Endothelial cell of umbilical vein (primary cell): ENCODE results near the gene BST2.

ENCODE experiments used
- CTCF ChIP-seq, 2 donors: IDR thresholded peaks; 1 replicate in 1 of 2; 2 replicates in 1 of 2; pipeline ENCODE4 v1.5.1; 2011; ENCODE audit warnings: low read length in 2 of 2, mild to moderate bottlenecking in 2 of 2, moderate library complexity in 2 of 2, control low read depth in 1 of 2, inconsistent platforms in 1 of 2, low read depth in 1 of 2; ENCODE audit not compliant: insufficient read depth in 1 of 2; ENCODE audit errors: extremely low read depth in 1 of 2
- EZH2 ChIP-seq: IDR thresholded peaks from 2 replicates; pipeline ENCODE4 v1.6.1; 2012; ENCODE audit warnings: borderline replicate concordance, low read depth, mild to moderate bottlenecking, moderate library complexity, low read length, inconsistent platforms; ENCODE audit not compliant: severe bottlenecking
- FOS ChIP-seq: IDR thresholded peaks from 2 replicates; pipeline ENCODE4 v1.6.1; 2011; ENCODE audit warnings: mild to moderate bottlenecking, low read length, moderate library complexity, borderline replicate concordance; ENCODE audit not compliant: insufficient read depth
- MAX ChIP-seq: IDR thresholded peaks from 2 replicates; pipeline ENCODE4 v1.6.1; 2011; ENCODE audit not compliant: insufficient read depth, insufficient read length
- MYC ChIP-seq: IDR thresholded peaks from one replicate; pipeline ENCODE4 v1.6.1; 2011; ENCODE audit warnings: mild to moderate bottlenecking, low read depth, low read length
- POLR2A ChIP-seq: IDR thresholded peaks from 2 replicates; pipeline ENCODE4 v1.6.1; 2012; ENCODE audit warnings: low read depth, mild to moderate bottlenecking, control low read depth, low read length
- POLR2AphosphoS5 ChIP-seq: IDR thresholded peaks from 2 replicates; pipeline ENCODE4 v1.6.1; 2012; ENCODE audit warnings: low read depth, mild to moderate bottlenecking, control low read depth, low read length, moderate library complexity; ENCODE audit not compliant: insufficient read depth

DNA sequence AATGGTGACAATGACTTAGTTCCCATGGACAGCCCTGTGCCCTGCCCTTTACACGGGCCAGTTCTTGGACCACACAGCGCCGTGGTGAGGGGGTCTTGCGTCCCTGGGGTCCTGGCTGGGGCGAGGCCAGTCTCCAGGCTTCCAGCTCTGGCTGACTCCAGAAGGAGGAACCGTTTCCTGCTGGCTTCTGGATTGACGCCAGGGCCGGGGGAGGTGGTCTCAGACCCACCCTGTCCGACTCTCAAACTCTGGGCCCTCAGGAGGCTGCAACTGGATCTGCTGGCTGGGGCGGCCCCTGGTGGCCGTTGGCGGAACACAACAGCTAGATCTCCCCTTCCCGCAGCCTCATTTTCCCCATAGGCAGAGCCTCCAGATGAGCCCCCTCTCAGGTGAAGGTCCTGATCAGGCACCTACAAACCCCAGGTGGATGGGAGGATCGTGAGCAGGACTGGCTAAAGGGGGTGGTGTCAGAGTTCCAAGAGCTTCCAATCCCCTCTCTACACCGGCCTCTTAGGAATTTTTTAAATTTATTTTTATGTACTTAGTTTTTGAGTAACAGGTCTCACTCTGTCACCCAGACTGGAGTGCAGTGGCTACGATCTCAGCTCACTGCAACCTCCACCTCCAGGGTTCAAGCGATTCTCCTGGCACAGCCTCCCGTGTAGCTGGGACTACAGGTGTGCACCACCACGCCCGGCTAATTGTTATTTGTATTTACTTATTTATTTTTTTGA is 19.4 kb downstream of the BST2 start:
- TF ChIP-seq POLR2AphosphoS5 (no peak), EZH2 (no peak), POLR2A (no peak), CTCF (IDR thresholded peaks at IDR 0.05; ENCODE audit: extremely low read depth in 1 of 2, insufficient read depth in 1 of 2, low read depth in 1 of 2, low read length in 2 of 2) (peak; percentile 87 to 99), MAX (no peak), MYC (no peak), FOS (no peak)
